ENCODE data around the gene KRTAP3-2. TPM values are rescaled to one million over a fixed set of nuclear protein-coding genes. Genes with fewer than 3 reads are reported as not detected.
"Not testable (repeated sequence)": the region's sequence is repeated elsewhere in the genome, so short reads cannot be mapped to it uniquely, and the experiment has no call there.

The KRTAP3-2 gene
- total RNA-seq = not detected

DNA sequence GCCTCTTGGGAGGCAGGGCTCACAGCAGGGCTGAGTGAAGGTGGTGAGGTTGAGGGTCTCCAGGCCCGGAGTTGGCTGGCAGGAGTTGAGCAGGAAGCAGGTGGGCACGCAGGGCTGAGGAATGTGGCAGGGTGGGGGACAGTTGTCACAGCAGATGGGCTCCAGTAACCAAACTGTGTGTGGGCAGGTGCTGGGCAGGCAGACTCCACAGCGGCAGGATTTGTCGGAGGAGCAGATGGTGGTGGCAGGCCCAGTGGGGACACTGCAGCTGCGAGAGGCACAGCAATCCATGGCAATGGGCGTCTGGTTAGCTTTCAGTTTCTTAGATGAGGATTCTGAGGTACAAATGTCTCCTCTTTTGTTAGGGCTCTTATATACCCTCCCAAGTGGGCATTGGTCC, at the start of gene KRTAP3-2:
TSS of gene KRTAP3-2 (minus strand) at position 344 of the 400 bp plus-strand sequence. CDS start at position 291, 53 bp downstream.
- H3K9ac ChIP-seq (ENCODE audit: low read depth in 2 of 2, low read length in 2 of 2); H3K9me3 ChIP-seq; H3K4me1 ChIP-seq; H3K36me3 ChIP-seq; DNase-seq; intact Hi-C loops (cut with DNase I); H3K27ac ChIP-seq; H3K27me3 ChIP-seq; H3K4me3 ChIP-seq: not testable (repeated sequence)

DNA sequence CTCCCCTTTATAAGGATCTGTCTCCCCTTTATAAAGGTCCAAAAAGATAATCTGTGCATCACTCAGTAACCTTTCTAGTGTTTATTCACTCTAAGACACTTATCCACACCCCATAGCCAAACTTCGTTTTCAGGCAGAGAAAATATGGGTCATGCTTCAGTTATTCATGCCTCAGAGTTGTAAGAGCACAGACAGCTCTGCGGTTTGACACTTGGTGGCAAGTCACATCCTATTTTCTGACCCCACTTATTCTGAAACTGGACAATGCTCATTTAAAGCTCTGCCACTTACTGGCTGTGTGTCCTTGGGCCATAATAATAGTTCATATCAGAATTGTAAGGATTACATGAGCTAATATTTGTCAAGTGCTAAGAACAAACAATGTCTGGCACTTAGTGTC, 49.4 kb upstream of the KRTAP3-2 start:
- Histone ChIP-seq H3K27ac (no peak overlapping the region), H3K36me3 (no peaks in the 10 kb centered on the region), H3K4me3 (no peak overlapping the region), H3K27me3 (no peaks in the 10 kb centered on the region), H3K9me3 (no peaks in the 10 kb centered on the region), H3K4me1 (no peaks in the 10 kb centered on the region), H3K9ac (ENCODE audit: low read depth in 2 of 2, low read length in 2 of 2) (no peak overlapping the region)
- intact Hi-C loops (cut with DNase I) = no loop called here
- TF ChIP-seq, protein P1, sequence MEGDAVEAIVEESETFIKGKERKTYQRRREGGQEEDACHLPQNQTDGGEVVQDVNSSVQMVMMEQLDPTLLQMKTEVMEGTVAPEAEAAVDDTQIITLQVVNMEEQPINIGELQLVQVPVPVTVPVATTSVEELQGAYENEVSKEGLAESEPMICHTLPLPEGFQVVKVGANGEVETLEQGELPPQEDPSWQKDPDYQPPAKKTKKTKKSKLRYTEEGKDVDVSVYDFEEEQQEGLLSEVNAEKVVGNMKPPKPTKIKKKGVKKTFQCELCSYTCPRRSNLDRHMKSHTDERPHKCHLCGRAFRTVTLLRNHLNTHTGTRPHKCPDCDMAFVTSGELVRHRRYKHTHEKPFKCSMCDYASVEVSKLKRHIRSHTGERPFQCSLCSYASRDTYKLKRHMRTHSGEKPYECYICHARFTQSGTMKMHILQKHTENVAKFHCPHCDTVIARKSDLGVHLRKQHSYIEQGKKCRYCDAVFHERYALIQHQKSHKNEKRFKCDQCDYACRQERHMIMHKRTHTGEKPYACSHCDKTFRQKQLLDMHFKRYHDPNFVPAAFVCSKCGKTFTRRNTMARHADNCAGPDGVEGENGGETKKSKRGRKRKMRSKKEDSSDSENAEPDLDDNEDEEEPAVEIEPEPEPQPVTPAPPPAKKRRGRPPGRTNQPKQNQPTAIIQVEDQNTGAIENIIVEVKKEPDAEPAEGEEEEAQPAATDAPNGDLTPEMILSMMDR (IDR thresholded peaks at IDR 0.05) = no peak
- no peak for DNase-seq

DNA sequence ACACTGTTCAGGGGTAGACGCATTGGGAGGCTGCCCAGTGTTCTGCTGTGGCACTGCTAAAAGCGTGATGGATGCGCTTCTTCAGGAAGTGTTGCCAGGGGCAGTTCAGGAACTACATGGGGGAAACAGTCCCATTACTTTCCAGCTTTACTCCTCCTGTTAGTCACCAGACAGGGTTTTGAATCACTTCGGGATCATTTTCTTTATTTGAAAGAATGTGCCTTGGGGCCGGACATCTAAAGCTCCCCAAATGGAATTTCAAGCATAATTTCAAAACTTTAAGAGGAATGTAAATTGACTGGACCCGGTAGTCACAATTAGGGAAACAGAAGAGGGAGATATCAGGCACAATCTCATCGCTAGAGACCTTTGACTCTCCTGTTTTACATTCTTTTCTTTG, 48.7 kb upstream of the KRTAP3-2 start:
- H3K27ac ChIP-seq = no peak overlapping the region
- H3K4me1 ChIP-seq = no peaks in the 10 kb centered on the region
- intact Hi-C loops (cut with DNase I) = no loop called here
- DNase-seq = no peak
- no peaks in the 10 kb centered on the region for H3K9me3 ChIP-seq
- H3K27me3 ChIP-seq = no peaks in the 10 kb centered on the region
- TF ChIP-seq, protein P1 (IDR thresholded peaks at IDR 0.05) = no peak
- H3K9ac ChIP-seq (ENCODE audit: low read depth in 2 of 2, low read length in 2 of 2) = no peak overlapping the region
- H3K36me3 ChIP-seq = no peaks in the 10 kb centered on the region
- H3K4me3 ChIP-seq = no peak overlapping the region

DNA sequence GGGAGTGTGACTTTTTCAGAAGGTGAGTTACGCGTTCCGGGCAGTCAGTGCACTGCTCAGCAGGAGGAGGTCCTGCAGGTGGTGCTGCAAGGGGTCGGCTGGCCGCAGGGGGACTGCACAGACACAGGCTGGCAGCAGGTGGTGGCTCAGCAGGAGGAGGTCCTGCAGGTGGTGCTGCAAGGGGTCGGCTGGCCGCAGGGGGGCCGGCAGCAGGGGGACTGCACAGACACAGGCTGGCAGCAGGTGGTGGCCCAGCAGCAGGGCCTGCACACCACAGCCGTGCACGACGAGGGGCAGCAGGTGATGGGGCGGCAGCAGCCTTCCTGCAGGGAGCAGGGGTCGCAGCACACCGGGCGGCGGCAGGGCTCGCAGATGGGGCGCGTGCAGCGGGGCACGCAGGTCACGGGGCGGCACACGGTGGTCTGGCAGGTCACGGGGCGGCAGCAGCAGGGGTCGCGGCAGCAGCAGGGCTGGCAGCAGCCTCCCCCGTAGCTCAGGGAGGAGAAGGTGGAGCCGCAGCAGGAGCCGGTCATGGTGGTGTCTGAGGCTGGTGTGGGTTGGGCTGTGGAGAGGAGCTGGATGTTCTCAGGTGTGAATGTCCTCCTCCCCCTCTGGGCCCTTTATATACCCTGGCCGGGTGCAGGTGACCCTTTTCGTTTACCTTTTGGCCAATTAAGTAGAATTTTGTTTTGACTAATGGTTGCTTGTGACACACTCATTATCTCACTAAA, 47.2 kb upstream of the KRTAP3-2 start, which contains the start of gene KRTAP2-1:
TSS of gene KRTAP2-1 (minus strand) at position 582 of the 731 bp plus-strand sequence. CDS start at position 533, 49 bp downstream.
- H3K27ac ChIP-seq; H3K36me3 ChIP-seq; DNase-seq; H3K4me1 ChIP-seq; H3K9me3 ChIP-seq; H3K4me3 ChIP-seq; H3K9ac ChIP-seq (ENCODE audit: low read depth in 2 of 2, low read length in 2 of 2); intact Hi-C loops (cut with DNase I); H3K27me3 ChIP-seq: not testable (repeated sequence)

- Histone ChIP-seq H3K36me3 (no peaks in the 10 kb centered on the region), H3K27me3 (no peaks in the 10 kb centered on the region), H3K9ac (ENCODE audit: low read depth in 2 of 2, low read length in 2 of 2) (no peak overlapping the region), H3K4me1 (no peaks in the 10 kb centered on the region), H3K27ac (no peak overlapping the region), H3K4me3 (no peak overlapping the region), H3K9me3 (no peaks in the 10 kb centered on the region)
- intact Hi-C loops (cut with DNase I) = no loop called here
- TF ChIP-seq, protein P1 (IDR thresholded peaks at IDR 0.05) = no peak
- no peak for DNase-seq
These were observed 43.2 kb upstream of the KRTAP3-2 start for GRCh38 chr17:41042953-41043352.

DNA sequence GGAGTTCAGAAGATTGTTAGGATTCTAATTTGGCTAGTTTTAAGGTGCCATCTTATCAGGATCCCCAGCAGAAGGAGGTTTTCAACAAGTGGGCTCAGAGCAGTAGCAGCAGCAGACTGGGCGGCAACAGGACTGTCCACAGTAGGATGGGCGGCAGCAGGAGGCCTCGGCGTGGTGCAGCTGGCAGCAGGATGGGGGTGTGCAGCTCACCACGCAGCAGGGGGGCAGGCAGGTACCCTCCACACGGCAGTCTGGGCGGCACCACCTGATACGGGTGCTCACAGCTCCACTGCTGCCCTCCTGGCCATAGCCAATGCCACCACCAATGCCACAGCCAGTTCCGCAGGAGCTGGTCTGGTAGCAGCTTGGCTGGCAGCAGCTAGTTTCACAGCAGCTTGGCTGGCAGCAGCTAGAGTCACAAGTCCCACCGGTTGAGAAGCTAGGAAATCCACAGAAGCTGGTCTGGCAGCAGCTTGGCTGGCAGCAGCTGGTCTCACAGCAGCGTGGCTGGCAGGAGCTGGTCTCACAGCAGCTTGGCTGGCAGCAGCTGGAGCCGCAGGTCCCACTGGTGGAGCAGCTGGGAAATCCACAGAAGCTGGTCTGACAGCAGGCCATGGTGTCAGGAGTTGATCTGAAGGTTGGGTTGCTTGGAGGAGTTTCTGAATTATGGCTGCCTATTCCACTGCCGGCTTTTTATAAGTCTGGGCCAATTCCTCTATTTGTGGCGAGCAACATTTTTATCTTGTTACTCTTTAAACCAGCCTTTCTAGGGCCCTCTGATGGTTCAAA, 41.3 kb upstream of the KRTAP3-2 start, which contains the start of gene KRTAP1-1:
TSS of gene KRTAP1-1 (minus strand) at position 668 of the 789 bp plus-strand sequence. CDS start at position 615, 53 bp downstream.
- H3K27ac ChIP-seq; H3K36me3 ChIP-seq; H3K4me3 ChIP-seq; intact Hi-C loops (cut with DNase I); H3K4me1 ChIP-seq; H3K27me3 ChIP-seq; H3K9ac ChIP-seq (ENCODE audit: low read depth in 2 of 2, low read length in 2 of 2); H3K9me3 ChIP-seq; DNase-seq: not testable (repeated sequence)
